Naive B cell (primary cell): Measurements from ENCODE around the gene STMN1. TPM values are rescaled to one million over a fixed set of nuclear protein-coding genes. Genes with fewer than 3 reads are reported as not detected.

Source experiments
- polyA plus RNA-seq, 6 donors: library from polyadenylated mRNA; unstranded; fragments of 300-500 nt; fragmentation: Illumina TruSeq; gene quantifications; one replicate each; pipeline ENCODE4 v1.2.3, GENCODE V29; 2021; ENCODE audit warnings: low read depth in 6 of 6

Gene STMN1
- polyA plus RNA-seq, 6 donors from 2014 or later = 109 to 169 (median 137) TPM

Other genes starting within 250 kb of the STMN1 start
- gene SELENON, start 106.2 kb downstream of the STMN1 start, polyA plus RNA-seq = 1 to 10 TPM; 1.2 to 3.3 (median 1.3) TPM
- gene MTFR1L, start 86.5 kb downstream of the STMN1 start, polyA plus RNA-seq = 10 to 100 TPM; 31.9 to 70.8 (median 38.7) TPM
- under 1 TPM in 1 of 6 donors, not detected in 5; 0.15 TPM for gene AUNIP, start 47.0 kb downstream of the STMN1 start, polyA plus RNA-seq
- under 1 TPM in 4 of 6 donors, not detected in 2; 0.08 to 0.24 (median 0.12) TPM for gene PAQR7, start 30.7 kb downstream of the STMN1 start, polyA plus RNA-seq
- 1 to 10 TPM; 4.0 to 9.2 (median 7.7) TPM for gene PAFAH2, start 91.6 kb upstream of the STMN1 start, polyA plus RNA-seq
- gene EXTL1, start 115.4 kb upstream of the STMN1 start, polyA plus RNA-seq = not detected
- not detected for gene SLC30A2, start 139.7 kb upstream of the STMN1 start, polyA plus RNA-seq
- not detected for gene TRIM63, start 161.2 kb upstream of the STMN1 start, polyA plus RNA-seq
- gene PDIK1L, start 205.4 kb upstream of the STMN1 start, polyA plus RNA-seq = 1 to 10 TPM; 3.2 to 6.0 (median 4.9) TPM